Transverse colon (tissue), 4 donors: ENCODE data around the gene MYD88. TPM values are rescaled to one million over a fixed set of nuclear protein-coding genes. Genes with fewer than 3 reads are reported as not detected.

Source experiments
- DNase-seq: peaks from one replicate; pipeline ENCODE4 v3.0.0-alpha.2; 2019
- H3K27ac ChIP-seq, 4 donors: fragments of 200-600 bp; sonication (generic); 2 replicates each; pipeline ENCODE4 v1.5.1; 2016 to 2018; ENCODE audit warnings: inconsistent platforms in 4 of 4
- H3K27me3 ChIP-seq: fragments of 200-600 bp; sonication (generic); 2 replicates; pipeline ENCODE4 v1.5.1; 2017; ENCODE audit warnings: inconsistent platforms
- H3K36me3 ChIP-seq, 4 donors: fragments of 200-600 bp; sonication (generic); 2 replicates each; pipeline ENCODE4 v1.5.1; 2017 to 2019; ENCODE audit warnings: inconsistent platforms in 4 of 4
- H3K4me1 ChIP-seq, 4 donors: fragments of 200-600 bp; sonication (generic); 2 replicates each; pipeline ENCODE4 v1.5.1; 2017 to 2020; ENCODE audit warnings: inconsistent platforms in 4 of 4
- H3K4me3 ChIP-seq, 4 donors: fragments of 200-600 bp; sonication (generic); 1 replicate in 1 of 4; 2 replicates in 3 of 4; pipeline versions ENCODE4 v1.5.1 to v1.6.1; 2017 to 2019; ENCODE audit warnings: inconsistent platforms in 4 of 4
- H3K9me3 ChIP-seq, 2 donors: fragments of 200-600 bp; sonication (generic); 2 replicates each; pipeline ENCODE4 v1.5.1; 2017 to 2019; ENCODE audit warnings: inconsistent platforms in 2 of 2
- EP300 ChIP-seq: sonication (generic); formaldehyde crosslinking; IDR thresholded peaks from one replicate; pipeline ENCODE4 v1.6.1; 2017; ENCODE audit warnings: antibody characterized with exemption, low read depth
- POLR2A ChIP-seq: fragments of 450-650 bp; IDR thresholded peaks from one replicate; pipeline ENCODE4 v1.6.1; 2016; ENCODE audit warnings: antibody characterized with exemption, mild to moderate bottlenecking, moderate library complexity
- POLR2AphosphoS5 ChIP-seq, 3 donors: sonication (generic); formaldehyde crosslinking; IDR thresholded peaks; one replicate each; pipeline ENCODE4 v1.6.1; 2016; ENCODE audit warnings: antibody characterized with exemption in 3 of 3
- WGBS, 2 donors: methylation state at CpG; one replicate each; pipeline ENCODE4 v1.1.5; 2018; ENCODE audit warnings: low coverage in 1 of 2; 5-methylcytosine and 5-hydroxymethylcytosine counted together
- in situ Hi-C, 4 donors: fragments of 200-750 bp; cut with MboI; loops; one replicate each; pipeline versions ENCODE4 v1.15.0 to v1.15.1; 2017; ENCODE audit warnings: low sequenced_read_pairs in 3 of 4, low pct_ligation_motif_present in 1 of 4, low pct_unique_long_range_greater_than_20kb in 1 of 4
- intact Hi-C: fragments of 100-400 bp; cut with DNase I; formaldehyde crosslinking; loops from one replicate; pipeline ENCODE4 v1.15.1; 2023; ENCODE audit warnings: low total_unique reads
- total RNA-seq, 4 donors: library from RNA; depleted of rRNA; stranded (reverse); fragments of >200 nt; gene quantifications; one replicate each; pipeline ENCODE4 v1.1.0, GENCODE V29; 2016
- TF ChIP-seq, protein P1 (sequence below), 5 experiments: fragments of 200-600 bp in 3 of 5; fragments of 450-650 bp in 2 of 5; sonication (generic) in 3 of 5; IDR thresholded peaks; 1 replicate in 2 of 5; 2 replicates in 3 of 5; pipeline ENCODE4 v1.5.1; 2016 to 2017; ENCODE audit warnings: antibody characterized with exemption in 5 of 5, inconsistent platforms in 3 of 5, mild to moderate bottlenecking in 2 of 5, moderate library complexity in 1 of 5

Gene MYD88
- total RNA-seq, 4 donors from 2014 or later = 49.0 to 82.2 (median 76.5) TPM

DNA sequence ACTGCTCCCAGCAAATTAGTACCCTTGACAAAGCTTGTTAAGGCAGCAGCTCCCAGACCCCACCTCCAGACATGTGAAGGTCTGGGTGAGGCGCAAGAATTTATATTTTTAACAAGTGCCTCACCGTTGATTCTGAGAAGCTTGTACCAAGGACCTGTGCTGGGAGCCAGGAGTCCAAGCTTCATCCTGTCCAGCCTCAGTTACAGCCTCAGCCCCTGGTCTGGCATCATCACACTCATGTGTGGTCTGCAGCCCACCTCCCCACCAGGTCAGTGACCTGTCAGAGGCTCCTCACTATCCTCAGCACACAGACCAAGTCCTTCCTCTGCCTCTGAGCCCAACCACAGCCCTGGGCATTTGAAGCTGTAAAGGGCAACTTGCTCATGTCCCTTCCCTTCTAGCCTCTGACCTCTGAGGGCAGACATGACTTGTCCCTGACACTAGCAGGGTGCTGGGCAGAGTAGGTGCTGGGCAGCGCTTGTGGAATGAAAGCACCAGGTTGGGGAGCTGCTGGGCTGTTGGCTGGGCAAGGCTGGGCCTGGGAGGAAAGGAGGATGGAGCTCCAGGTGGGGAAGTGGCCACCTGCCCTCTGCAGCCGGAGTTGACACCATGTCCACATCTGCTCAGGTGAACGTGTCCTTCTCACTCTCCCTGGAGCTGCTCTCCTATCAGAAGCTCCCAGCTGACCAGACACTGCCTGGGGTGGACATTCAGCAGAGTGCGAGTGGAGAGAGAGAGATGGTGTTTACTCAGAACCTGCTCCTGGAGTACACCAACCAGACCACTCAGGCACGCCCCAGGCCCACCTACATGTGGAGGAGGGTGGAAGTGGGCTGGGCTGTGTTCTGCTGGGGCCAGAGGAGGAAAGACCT is 18.4 kb upstream of the MYD88 start:
- Histone ChIP-seq H3K27ac (no peak overlapping the region), H3K4me1 (no peaks in the 10 kb centered on the region), H3K27me3 (no peaks in the 10 kb centered on the region), H3K4me3 (no peak overlapping the region), H3K9me3 (no peaks in the 10 kb centered on the region), H3K36me3 (peaks cover 0 to 38% (median 13%) of the 10 kb centered on the region in 4 donors)
- no peak for TF ChIP-seq POLR2A
- DNase-seq = no peak
- in situ Hi-C loops = loop anchor here in 1 of 4 donors (25.0 kb wide), 1 partner anchor 367 kb away; the partner anchor contains the start of gene EXOG
- intact Hi-C loops = no loop called here
- 86% methylated on average over 7 of the region's 7 CpGs; no CpG with 5 or more reads in 1 of the 2 donors for WGBS, 2 donors

- no peak for DNase-seq
- 87 to 91% methylated on average over 3 to 11 of the region's 11 CpGs for WGBS, 2 donors
- in situ Hi-C loops = loop anchor here in 1 of 4 donors (25.0 kb wide), 1 partner anchor 366 kb away; the partner anchor contains the start of gene EXOG
- Histone ChIP-seq H3K4me1 (no peaks in the 10 kb centered on the region), H3K9me3 (no peaks in the 10 kb centered on the region), H3K4me3 (no peak overlapping the region), H3K36me3 (peaks cover 0 to 45% (median 16%) of the 10 kb centered on the region in 4 donors), H3K27ac (no peak overlapping the region), H3K27me3 (no peaks in the 10 kb centered on the region)
- intact Hi-C loops = no loop called here
- TF ChIP-seq EP300 (no peak), POLR2AphosphoS5 (IDR thresholded peaks at IDR 0.05) (no peak)
These were observed 17.6 kb upstream of the MYD88 start for GRCh38 chr3:38120693-38121450.

DNA sequence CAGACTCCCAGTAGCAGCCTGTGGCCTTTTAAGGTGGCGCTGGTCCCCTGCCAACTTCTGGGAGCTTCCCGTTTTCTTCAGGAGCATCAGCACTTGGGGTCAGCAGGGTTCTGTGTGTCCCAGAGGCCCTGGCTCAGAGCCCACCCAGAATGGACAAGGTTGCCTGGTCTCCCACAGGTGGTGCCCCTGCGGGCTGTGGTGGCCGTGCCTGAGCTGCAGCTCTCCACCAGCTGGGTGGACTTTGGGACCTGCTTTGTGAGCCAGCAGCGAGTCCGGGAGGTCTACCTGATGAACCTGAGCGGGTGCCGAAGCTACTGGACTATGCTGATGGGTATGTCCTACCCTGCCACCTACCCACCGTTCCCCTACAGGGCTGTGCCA is 17.0 kb upstream of the MYD88 start:
- no peak for DNase-seq
- peaks cover 0 to 50% (median 19%) of the 10 kb centered on the region in 4 donors for H3K36me3 ChIP-seq
- no peak overlapping the region for H3K4me3 ChIP-seq
- H3K4me1 ChIP-seq = no peaks in the 10 kb centered on the region
- no peaks in the 10 kb centered on the region for H3K9me3 ChIP-seq
- H3K27me3 ChIP-seq = no peaks in the 10 kb centered on the region
- intact Hi-C loops (no loop called here), in situ Hi-C loops (loop anchor here in 1 of 4 donors (25.0 kb wide), 1 partner anchor 366 kb away; the partner anchor contains the start of gene EXOG)
- no peak for TF ChIP-seq POLR2AphosphoS5 (IDR thresholded peaks at IDR 0.05)
- no peak overlapping the region for H3K27ac ChIP-seq
- 82% methylated on average over 5 of the region's 9 CpGs; no CpG with 5 or more reads in 1 of the 2 donors for WGBS, 2 donors

DNA sequence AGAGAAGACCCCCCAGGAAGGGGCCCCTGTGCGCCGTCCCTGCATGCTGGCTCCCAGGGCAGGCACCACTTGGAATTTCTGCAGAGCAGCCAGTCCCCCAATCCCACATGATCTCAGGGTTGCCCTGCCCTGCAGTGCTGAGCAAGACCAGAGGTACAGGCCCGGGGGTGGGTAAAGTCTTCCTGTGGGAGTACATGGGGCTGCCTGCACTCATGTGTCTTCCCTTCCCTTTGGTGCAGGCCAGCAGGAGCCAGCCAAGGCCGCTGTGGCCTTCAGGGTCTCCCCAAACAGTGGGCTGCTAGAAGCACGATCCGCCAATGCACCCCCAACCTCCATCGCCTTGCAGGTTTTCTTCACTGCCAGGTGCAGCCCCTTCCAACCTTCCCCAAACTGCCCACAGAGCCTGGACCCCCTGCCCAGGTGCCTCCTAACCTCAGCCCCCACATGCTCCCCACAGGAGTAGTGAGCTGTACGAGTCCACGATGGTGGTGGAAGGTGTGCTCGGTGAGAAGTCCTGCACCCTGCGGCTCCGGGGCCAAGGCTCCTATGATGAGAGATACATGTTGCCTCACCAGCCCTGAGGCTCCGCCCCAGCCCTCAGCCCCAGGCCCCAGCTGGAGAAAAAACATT is 16.5 kb upstream of the MYD88 start:
- Histone ChIP-seq H3K27me3 (no peaks in the 10 kb centered on the region), H3K9me3 (no peaks in the 10 kb centered on the region), H3K4me1 (no peaks in the 10 kb centered on the region), H3K4me3 (no peak overlapping the region), H3K27ac (no peak overlapping the region), H3K36me3 (peaks cover 0 to 54% (median 21%) of the 10 kb centered on the region in 4 donors)
- intact Hi-C loops (no loop called here), in situ Hi-C loops (loop anchor here in 1 of 4 donors (25.0 kb wide), 1 partner anchor 365 kb away; the partner anchor contains the start of gene EXOG)
- no peak for DNase-seq
- WGBS, 2 donors = 97% methylated on average over 11 of the region's 13 CpGs; no CpG with 5 or more reads in 1 of the 2 donors
- TF ChIP-seq POLR2A = no peak
- no peak for TF ChIP-seq EP300
- TF ChIP-seq, protein P1, sequence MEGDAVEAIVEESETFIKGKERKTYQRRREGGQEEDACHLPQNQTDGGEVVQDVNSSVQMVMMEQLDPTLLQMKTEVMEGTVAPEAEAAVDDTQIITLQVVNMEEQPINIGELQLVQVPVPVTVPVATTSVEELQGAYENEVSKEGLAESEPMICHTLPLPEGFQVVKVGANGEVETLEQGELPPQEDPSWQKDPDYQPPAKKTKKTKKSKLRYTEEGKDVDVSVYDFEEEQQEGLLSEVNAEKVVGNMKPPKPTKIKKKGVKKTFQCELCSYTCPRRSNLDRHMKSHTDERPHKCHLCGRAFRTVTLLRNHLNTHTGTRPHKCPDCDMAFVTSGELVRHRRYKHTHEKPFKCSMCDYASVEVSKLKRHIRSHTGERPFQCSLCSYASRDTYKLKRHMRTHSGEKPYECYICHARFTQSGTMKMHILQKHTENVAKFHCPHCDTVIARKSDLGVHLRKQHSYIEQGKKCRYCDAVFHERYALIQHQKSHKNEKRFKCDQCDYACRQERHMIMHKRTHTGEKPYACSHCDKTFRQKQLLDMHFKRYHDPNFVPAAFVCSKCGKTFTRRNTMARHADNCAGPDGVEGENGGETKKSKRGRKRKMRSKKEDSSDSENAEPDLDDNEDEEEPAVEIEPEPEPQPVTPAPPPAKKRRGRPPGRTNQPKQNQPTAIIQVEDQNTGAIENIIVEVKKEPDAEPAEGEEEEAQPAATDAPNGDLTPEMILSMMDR (IDR thresholded peaks at IDR 0.05) = no peak
- TF ChIP-seq POLR2AphosphoS5 (IDR thresholded peaks at IDR 0.05) = no peak

DNA sequence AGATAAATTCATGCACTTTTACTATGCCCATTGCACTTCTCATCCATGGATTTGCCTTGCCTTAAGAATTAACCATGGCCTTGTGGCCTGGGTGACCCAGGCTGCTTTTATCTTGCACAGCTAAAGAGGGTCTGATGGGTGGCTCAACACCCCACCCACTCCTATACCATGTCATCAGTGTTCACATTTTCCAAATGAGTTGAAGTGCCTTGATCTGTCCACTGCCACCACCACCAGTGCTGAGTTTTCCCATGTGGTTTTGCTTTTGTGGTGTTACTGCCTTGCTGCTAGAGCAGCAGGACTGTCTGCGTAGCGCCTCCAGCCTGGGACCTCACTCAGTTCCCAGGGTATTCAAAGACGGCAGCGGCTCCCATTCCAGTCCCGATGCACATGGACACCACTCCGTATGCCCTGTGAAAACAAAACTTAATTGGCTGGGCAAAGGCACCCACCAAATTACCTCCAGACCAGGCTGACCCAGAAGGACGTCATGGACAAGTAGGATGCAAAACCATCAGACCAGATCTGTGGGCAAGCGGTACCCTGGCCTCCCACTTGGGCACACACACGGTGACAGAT is 15.7 kb upstream of the MYD88 start:
- DNase-seq = no peak
- H3K27me3 ChIP-seq = no peaks in the 10 kb centered on the region
- in situ Hi-C loops = loop anchor here in 1 of 4 donors (25.0 kb wide), 1 partner anchor 364 kb away; the partner anchor contains the start of gene EXOG
- no peaks in the 10 kb centered on the region for H3K9me3 ChIP-seq
- TF ChIP-seq, protein P1 (IDR thresholded peaks at IDR 0.05) = no peak
- TF ChIP-seq POLR2AphosphoS5 (IDR thresholded peaks at IDR 0.05) (no peak), POLR2A (no peak), EP300 (no peak)
- no peak overlapping the region for H3K4me3 ChIP-seq
- no peaks in the 10 kb centered on the region for H3K4me1 ChIP-seq
- peaks cover 0 to 61% (median 25%) of the 10 kb centered on the region in 4 donors for H3K36me3 ChIP-seq
- no peak overlapping the region for H3K27ac ChIP-seq
- intact Hi-C loops = no loop called here
- 96% methylated on average over 9 of the region's 9 CpGs; no CpG with 5 or more reads in 1 of the 2 donors for WGBS, 2 donors
